ENCODE measurements around the gene COPZ2. TPM values are rescaled to one million over a fixed set of nuclear protein-coding genes. Genes with fewer than 3 reads are reported as not detected.
"Not testable (repeated sequence)": the region's sequence is repeated elsewhere in the genome, so short reads cannot be mapped to it uniquely, and the experiment has no call there.

COPZ2 gene, protein sequence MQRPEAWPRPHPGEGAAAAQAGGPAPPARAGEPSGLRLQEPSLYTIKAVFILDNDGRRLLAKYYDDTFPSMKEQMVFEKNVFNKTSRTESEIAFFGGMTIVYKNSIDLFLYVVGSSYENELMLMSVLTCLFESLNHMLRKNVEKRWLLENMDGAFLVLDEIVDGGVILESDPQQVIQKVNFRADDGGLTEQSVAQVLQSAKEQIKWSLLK
- 10 to 100 TPM; 38.9 to 64.2 (median 41.3) TPM for polyA plus RNA-seq

DNA sequence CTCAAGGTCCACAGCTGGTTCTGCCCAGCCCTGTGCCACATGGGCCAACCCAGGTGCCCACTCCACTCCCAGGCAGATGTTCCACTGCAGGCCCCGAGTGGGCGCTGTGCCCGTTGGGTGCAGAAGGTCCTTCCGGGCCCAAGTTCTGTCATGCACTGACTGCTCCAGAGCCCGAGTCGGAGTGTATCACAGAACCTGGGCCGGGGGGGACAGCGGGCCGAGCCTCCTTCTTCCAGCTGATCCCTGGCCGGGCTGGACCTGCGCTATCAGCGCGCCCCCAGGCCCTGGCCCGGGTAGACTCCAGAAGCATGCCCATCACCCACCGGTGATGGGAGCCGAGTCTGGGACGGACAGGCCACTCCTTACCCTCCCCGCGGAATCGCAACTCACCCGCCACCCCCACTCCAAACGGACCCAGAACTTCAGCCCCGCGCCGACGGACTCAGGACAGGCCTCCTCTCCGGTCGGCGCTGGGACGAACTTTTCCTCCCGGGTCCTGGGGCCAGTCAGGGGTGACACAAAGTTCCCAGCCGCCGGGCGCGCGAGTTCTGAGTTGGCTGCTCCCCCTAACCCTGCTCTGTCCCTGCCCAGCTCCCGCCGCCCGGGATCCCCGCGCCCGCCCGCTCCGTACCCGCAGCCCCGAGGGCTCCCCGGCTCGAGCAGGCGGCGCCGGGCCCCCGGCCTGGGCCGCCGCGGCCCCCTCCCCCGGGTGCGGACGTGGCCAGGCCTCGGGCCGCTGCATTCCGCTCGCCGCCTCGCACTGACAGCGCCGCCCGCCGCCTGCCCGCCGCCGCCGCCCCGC, at the start of gene COPZ2:
Gene COPZ2 (minus strand): TSS at position 762 of the 802 bp plus-strand sequence. CDS start 20 bp downstream, at position 742.
- no peaks in the 10 kb centered on the region for H3K9me3 Mint-ChIP-seq
- peak within 1 kb of the TSS; percentile 86 to 91 (median 88) for H3K4me3 Mint-ChIP-seq
- H3K27ac Mint-ChIP-seq, result peak within 1 kb of the TSS in 5 of 6 donors; percentile 23 to 77 (median 64)
- H3K4me1 Mint-ChIP-seq, result peaks cover 10 to 19% of the 10 kb centered on the region in 2 donors
- DNase-seq, result peak; percentile 62 to 71 (median 64)
- peaks cover 0 to 4% (median 3%) of the 10 kb centered on the region in 3 donors for H3K36me3 Mint-ChIP-seq
- peaks cover 2 to 7% (median 4%) of the 10 kb centered on the region in 3 donors for H3K27me3 Mint-ChIP-seq (ENCODE audit: low read depth in 3 of 3)

GRCh38 chr17:48084932-48085331, 47.3 kb upstream of the COPZ2 start:
- Mint-ChIP-seq H3K27me3 (ENCODE audit: low read depth in 3 of 3) (peaks cover 0 to 1% (median 0%) of the 10 kb centered on the region in 3 donors), H3K9me3 (no peaks in the 10 kb centered on the region), H3K4me1 (peaks cover 3 to 4% of the 10 kb centered on the region in 2 donors), H3K36me3 (no peaks in the 10 kb centered on the region), H3K27ac (no peak overlapping the region), H3K4me3 (no peak overlapping the region)
- DNase-seq, result no peak

DNA sequence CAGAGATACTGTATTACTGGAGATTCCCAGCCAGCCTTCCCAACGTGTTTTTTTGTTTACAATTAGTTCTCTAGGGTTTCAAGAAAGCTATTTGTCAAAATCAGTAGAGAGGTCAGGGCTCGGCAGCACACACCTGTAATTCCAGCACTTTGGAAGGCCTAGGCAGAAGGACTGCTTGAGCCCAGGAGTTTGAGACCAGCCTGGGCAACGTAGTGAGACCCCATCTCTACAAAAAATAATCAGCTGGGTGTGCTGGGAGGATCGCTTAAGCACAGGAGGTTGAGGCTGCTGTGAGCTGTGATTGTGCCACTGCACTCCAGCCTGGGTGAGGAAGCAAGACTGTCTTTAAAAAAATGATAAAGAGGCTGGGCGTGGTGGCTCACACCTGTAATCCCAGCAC, 44.3 kb upstream of the COPZ2 start:
- no peak overlapping the region for H3K27ac Mint-ChIP-seq
- H3K27me3 Mint-ChIP-seq (ENCODE audit: low read depth in 3 of 3), result peaks cover 0 to 1% (median 0%) of the 10 kb centered on the region in 3 donors
- no peaks in the 10 kb centered on the region for H3K36me3 Mint-ChIP-seq
- no peak for DNase-seq
- H3K9me3 Mint-ChIP-seq, result no peaks in the 10 kb centered on the region
- peaks cover 0 to 1% of the 10 kb centered on the region in 2 donors for H3K4me1 Mint-ChIP-seq
- no peak overlapping the region for H3K4me3 Mint-ChIP-seq

DNA sequence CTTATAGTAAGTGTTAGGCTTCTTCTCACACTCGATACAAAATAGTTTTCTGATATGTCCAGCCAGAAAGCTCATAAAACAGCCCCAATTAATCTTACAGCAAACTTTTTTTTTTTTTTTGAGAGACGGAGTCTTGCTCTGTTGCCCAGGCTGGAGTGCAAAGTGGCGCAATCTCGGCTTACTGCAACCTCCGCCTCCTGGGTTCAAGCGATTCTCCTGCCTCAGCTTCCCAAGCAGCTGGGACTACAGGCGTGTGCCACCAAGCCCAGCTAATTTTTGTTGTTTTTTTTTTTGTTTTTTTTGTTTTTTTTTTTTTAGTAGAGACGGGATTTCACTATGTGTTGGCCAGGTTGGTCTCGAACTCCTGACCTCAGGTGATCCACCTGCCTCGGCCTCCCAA, 39.6 kb upstream of the COPZ2 start:
- not testable (repeated sequence) for H3K27ac Mint-ChIP-seq; H3K9me3 Mint-ChIP-seq; H3K4me1 Mint-ChIP-seq; DNase-seq; H3K4me3 Mint-ChIP-seq; H3K27me3 Mint-ChIP-seq (ENCODE audit: low read depth in 3 of 3)
- peaks cover 3 to 10% (median 5%) of the 10 kb centered on the region in 3 donors for H3K36me3 Mint-ChIP-seq

GRCh38 chr17:48074322-48075081, 36.9 kb upstream of the COPZ2 start:
- peaks cover 3 to 14% (median 5%) of the 10 kb centered on the region in 3 donors for H3K36me3 Mint-ChIP-seq
- H3K4me1 Mint-ChIP-seq, result no peaks in the 10 kb centered on the region
- H3K9me3 Mint-ChIP-seq, result no peaks in the 10 kb centered on the region
- H3K27ac Mint-ChIP-seq, result no peak overlapping the region
- peak; percentile 62 to 71 (median 67) for DNase-seq
- H3K4me3 Mint-ChIP-seq, result no peak overlapping the region
- H3K27me3 Mint-ChIP-seq (ENCODE audit: low read depth in 3 of 3), result no peaks in the 10 kb centered on the region

DNA sequence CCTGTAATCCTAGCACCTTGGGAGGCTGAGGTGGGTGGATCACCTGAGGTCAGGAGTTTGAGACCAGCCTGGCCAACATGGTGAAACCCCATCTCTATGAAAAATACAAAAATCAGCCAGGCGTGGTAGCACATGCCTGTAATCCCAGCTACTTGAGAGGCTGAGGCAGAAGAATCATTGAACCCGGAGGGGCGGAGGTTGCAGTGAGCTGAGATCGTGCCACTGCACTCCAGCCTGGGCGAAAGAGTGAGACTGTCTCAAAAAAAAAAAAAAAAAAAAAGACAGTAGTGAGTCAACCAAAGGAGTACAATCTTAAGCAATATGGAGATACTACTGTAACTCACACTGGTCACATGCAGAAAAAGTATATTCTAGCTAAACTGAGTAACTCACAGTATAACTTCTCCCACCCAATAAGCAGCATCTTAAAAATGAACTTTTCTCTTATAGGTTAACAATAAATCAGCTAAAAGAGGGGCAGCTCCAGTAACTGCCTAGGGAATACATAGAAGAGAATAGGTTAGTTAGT, 36.0 kb upstream of the COPZ2 start:
- not testable (repeated sequence) for H3K9me3 Mint-ChIP-seq; H3K4me1 Mint-ChIP-seq; DNase-seq; H3K27me3 Mint-ChIP-seq (ENCODE audit: low read depth in 3 of 3); H3K4me3 Mint-ChIP-seq; H3K27ac Mint-ChIP-seq
- H3K36me3 Mint-ChIP-seq, result peaks cover 3 to 16% (median 5%) of the 10 kb centered on the region in 3 donors

DNA sequence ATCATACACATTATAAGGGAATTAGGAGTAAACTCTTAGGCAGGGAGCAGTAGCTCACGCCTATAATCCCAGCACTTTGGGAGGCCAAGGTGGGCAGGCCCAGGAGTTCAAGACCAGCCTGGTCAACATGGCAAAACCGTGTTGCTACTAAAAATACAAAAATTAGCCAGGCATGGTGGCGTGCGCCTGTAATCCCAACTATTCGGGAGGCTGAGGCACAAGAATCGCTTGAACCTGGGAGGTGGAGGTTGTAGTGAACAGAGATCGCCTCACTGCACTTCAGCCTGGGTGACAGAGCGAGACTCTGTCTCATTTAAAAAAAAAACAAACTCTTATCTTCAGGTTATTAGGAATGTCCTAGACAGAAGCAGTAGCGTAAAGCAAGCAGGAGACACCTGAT, 35.2 kb upstream of the COPZ2 start:
- H3K27ac Mint-ChIP-seq; DNase-seq; H3K4me1 Mint-ChIP-seq; H3K27me3 Mint-ChIP-seq (ENCODE audit: low read depth in 3 of 3); H3K9me3 Mint-ChIP-seq; H3K4me3 Mint-ChIP-seq: not testable (repeated sequence)
- H3K36me3 Mint-ChIP-seq, result peaks cover 3 to 21% (median 5%) of the 10 kb centered on the region in 3 donors

DNA sequence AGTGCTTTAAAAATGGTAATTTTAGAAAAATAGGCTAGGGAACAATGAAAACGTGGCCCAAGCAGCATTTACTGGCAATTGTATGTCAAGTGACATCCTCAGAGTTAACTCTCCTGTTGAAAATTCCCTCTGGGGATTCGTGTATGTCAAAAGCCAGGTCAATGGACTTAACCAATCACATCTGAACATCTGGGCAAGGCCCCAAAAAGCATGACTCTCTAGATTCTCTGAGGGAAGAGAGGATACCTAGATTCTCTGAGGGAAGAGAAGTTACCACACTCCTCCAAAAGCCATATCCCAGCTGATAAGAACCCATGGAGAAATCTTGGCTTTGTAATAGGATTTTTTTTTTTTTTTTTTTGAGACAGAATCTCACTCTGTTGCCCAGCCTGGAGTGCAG, 34.1 kb upstream of the COPZ2 start:
- Mint-ChIP-seq H3K4me3 (no peak overlapping the region), H3K9me3 (no peaks in the 10 kb centered on the region), H3K27me3 (ENCODE audit: low read depth in 3 of 3) (no peaks in the 10 kb centered on the region), H3K36me3 (peaks cover 3 to 26% (median 5%) of the 10 kb centered on the region in 3 donors), H3K4me1 (no peaks in the 10 kb centered on the region), H3K27ac (no peak overlapping the region)
- DNase-seq, result no peak

DNA sequence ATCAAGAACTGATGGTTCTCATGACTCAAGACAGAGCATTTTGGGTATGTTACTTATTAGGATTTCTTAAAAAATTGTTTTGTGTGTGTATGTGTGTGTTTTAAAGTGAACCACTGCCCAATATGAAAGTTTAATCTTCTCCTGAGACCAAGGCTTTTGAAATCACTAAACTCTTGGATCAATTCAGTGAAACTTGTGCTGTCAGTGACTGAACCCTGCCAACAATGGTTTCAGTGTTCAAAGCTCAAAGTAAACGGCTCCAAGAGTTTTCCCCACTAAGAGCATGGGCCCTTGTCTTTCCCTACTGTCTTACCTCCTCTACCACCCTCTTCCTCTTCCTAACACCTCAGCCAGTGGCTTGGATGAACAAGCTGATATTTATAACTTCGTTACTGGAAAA, 32.6 kb upstream of the COPZ2 start:
- Mint-ChIP-seq H3K27me3 (ENCODE audit: low read depth in 3 of 3) (no peaks in the 10 kb centered on the region), H3K4me1 (no peaks in the 10 kb centered on the region), H3K27ac (peak overlapping the region in 2 of 6 donors; percentile 2 to 12), H3K4me3 (no peak overlapping the region), H3K9me3 (no peaks in the 10 kb centered on the region), H3K36me3 (peaks cover 3 to 22% (median 4%) of the 10 kb centered on the region in 3 donors)
- DNase-seq, result no peak

DNA sequence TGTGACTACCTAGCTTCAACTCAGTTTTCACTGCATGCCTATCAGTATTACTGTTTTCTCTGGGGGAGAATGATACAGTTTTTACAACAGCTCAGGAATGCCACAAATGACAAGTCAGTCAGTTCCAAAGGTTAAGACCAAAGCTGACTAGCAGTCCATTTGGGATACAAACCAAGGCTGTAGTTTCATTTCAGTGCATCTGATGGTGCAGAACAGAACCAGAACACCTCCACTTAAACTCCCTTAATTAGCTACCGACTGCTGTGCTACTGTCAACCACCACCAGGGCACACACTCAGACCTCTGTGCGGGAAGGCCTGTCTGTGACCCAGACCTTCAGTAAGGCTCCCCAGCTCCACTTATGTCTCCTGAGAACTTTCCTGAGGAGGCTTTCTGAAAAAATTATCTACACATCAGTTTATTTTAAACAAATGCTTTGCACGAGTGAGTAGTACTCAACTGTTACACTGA, 30.9 kb upstream of the COPZ2 start:
- DNase-seq, result no peak
- no peaks in the 10 kb centered on the region for H3K9me3 Mint-ChIP-seq
- no peak overlapping the region for H3K27ac Mint-ChIP-seq
- peaks cover 3 to 22% (median 7%) of the 10 kb centered on the region in 3 donors for H3K36me3 Mint-ChIP-seq
- no peaks in the 10 kb centered on the region for H3K4me1 Mint-ChIP-seq
- H3K27me3 Mint-ChIP-seq (ENCODE audit: low read depth in 3 of 3), result no peaks in the 10 kb centered on the region
- H3K4me3 Mint-ChIP-seq, result no peak overlapping the region

- not testable (repeated sequence) for H3K9me3 Mint-ChIP-seq; H3K4me1 Mint-ChIP-seq; DNase-seq; H3K4me3 Mint-ChIP-seq; H3K27me3 Mint-ChIP-seq (ENCODE audit: low read depth in 3 of 3); H3K27ac Mint-ChIP-seq
- H3K36me3 Mint-ChIP-seq, result peaks cover 3 to 22% (median 4%) of the 10 kb centered on the region in 3 donors
These were observed 30.2 kb upstream of the COPZ2 start for GRCh38 chr17:48067808-48068207.

DNA sequence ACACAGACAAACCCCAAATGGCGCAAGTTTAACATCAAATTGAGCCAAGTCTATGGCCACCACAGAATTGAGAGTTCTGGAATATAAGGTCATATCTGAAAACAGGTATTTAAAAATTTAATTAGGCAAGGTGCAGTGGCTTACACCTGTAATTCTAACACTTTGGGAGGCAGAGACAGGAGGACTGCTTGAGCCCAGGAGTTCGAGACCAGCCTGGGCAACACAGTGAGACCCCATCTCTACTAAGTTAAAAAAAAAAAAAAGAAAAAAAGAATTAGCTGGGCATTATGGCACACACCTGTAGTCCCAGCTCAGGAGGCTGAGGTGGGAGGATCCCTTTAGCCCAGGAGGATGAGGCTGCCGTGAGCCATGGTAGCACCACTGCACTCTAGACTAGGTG, 29.6 kb upstream of the COPZ2 start:
- no peaks in the 10 kb centered on the region for H3K9me3 Mint-ChIP-seq
- H3K4me1 Mint-ChIP-seq, result no peaks in the 10 kb centered on the region

DNA sequence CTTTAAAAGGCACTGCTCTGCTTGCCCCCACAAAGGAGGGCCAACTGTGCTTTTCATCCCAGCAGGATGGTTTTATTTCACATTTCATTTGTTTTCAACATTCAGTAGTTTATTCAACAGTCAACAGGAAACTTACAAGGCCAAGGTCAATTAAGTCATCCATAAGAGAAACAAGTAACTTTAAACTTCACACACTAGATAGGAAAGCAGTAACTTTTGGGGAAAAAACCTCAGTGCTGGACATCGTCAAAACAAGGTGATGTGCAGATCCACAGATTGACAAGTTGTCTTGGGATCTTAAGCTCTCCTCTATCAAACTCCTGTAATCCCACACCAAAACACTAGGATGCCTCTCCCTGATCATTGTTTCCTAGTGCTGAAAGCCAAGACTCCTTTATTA, 29.1 kb upstream of the COPZ2 start:
- Mint-ChIP-seq H3K27me3 (ENCODE audit: low read depth in 3 of 3) (no peaks in the 10 kb centered on the region), H3K27ac (peak overlapping the region in 1 of 6 donors; percentile 41), H3K4me1 (no peaks in the 10 kb centered on the region), H3K4me3 (no peak overlapping the region), H3K36me3 (peaks cover 3 to 26% (median 4%) of the 10 kb centered on the region in 3 donors), H3K9me3 (no peaks in the 10 kb centered on the region)
- DNase-seq, result no peak

More for the DNA sequence above, 29.6 kb upstream of the COPZ2 start:
- Mint-ChIP-seq H3K4me3 (no peak overlapping the region), H3K27ac (no peak overlapping the region), H3K27me3 (ENCODE audit: low read depth in 3 of 3) (no peaks in the 10 kb centered on the region), H3K36me3 (peaks cover 3 to 26% (median 4%) of the 10 kb centered on the region in 3 donors)
- DNase-seq, result no peak
